ENCODE results near the gene CDX2.

- no peak for TF ChIP-seq GABPA (IDR thresholded peaks at IDR 0.05; ENCODE audit: low read depth)
- no peak for TF ChIP-seq CTCF (IDR thresholded peaks at IDR 0.05; ENCODE audit: insufficient read depth, low read length)
- TF ChIP-seq REST (IDR thresholded peaks at IDR 0.05; ENCODE audit: insufficient replicate concordance, low read depth), result no peak
- TF ChIP-seq POLR2AphosphoS5 (IDR thresholded peaks at IDR 0.05; ENCODE audit: low read depth), result no peak
Observed at GRCh38 chr13:27933580-27934328, 35.4 kb downstream of the CDX2 start.
